Left colon (tissue), 2 donors: ENCODE results near the gene SV2A. TPM values are rescaled to one million over a fixed set of nuclear protein-coding genes. Genes with fewer than 3 reads are reported as not detected.
"Not testable (repeated sequence)": the region's sequence is repeated elsewhere in the genome, so short reads cannot be mapped to it uniquely, and the experiment has no call there.

Source experiments
- ATAC-seq: fragments of 200-7000 bp; cut with Tn5 transposase; one replicate; pipeline ENCODE4 v1.9.1; 2020; ENCODE audit warnings: mild to moderate bottlenecking, moderate library complexity
- DNase-seq, 2 donors: peaks; one replicate each; pipeline ENCODE4 v3.0.0-alpha.2; 2020
- intact Hi-C, 2 donors: fragments of 100-400 bp; cut with DNase I in 1 of 2; cut with micrococcal nuclease in 1 of 2; formaldehyde crosslinking; loops; one replicate each; pipeline versions ENCODE4 v1.11.2 to v1.14.0; 2022; cut with DNase I, micrococcal nuclease
- total RNA-seq, 2 donors: library from RNA; stranded (reverse); fragmentation: NEBNext Ultra II Directional; extraction: Animal tissue kit (Norgen Biotek cat#: 25700); gene quantifications; one replicate each; pipeline ENCODE4 v1.2.1, GENCODE V29; 2021
- donor health status: DM: no; HTN: no; CAD: no.
- donor health status: DM: yes; HTN: yes; CAD: no.

Gene SV2A
- total RNA-seq, 2 donors from 2014 or later, result 1.1 to 1.4 TPM

DNA sequence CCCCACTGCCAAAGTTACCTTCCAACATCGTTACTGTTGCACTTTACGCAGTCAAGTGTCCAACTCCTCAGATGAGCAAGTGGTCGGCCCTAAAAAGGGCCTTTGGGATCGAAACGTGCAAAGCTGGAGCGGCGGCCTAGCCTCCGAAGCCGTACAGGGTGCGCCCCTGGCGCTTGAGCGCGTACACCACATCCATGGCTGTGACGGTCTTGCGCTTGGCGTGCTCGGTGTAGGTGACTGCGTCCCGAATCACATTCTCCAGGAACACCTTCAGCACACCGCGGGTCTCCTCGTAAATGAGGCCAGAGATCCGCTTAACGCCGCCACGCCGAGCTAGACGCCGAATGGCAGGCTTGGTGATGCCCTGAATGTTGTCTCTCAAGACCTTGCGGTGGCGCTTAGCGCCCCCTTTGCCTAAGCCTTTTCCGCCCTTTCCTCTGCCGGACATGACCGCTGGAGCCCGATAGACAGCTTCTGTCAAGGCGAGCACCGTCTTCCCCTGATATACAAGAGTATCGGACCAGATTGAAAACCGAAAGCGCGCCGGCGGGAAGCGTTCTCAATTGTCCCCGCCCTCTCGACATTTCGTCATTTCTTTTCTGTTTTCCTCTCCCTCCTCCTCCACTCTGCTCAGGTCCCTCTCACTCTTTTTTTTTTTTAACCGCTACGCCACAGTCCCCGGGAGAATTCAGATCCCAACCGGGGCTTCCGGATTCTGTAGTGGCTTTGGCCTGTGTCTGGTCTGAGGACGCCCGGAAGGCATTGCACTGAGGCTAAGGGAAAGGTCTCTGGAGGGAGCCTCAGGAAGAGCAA lies 56.8 kb downstream of the SV2A start:
- peak; percentile 79 for ATAC-seq
- intact Hi-C loops, DNase-seq: not testable (repeated sequence)

DNA sequence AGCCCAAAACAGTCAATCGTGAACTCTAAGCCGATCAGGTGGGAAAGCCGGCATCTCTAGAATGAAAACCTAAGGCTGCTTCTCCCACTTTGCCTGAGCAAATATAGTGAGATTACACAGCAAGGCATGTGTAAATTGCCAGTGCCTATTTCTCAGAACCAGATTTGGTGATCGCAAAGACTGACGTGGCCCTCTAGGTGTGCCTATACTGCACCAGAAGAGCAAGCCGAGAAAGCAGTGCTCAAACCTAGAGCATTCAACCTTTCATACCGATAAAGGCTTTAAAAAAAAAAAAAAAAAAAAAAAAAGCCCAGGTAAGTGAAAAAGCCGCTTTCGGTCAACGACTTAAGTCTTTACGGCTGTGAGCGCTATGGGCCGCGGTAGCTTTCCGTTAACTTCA lies 57.4 kb downstream of the SV2A start:
- peak; percentile 20 for ATAC-seq
- DNase-seq, intact Hi-C loops: not testable (repeated sequence)

Other genes with a start within 250 kb of the SV2A start
- 1 to 10 TPM in 1 of 2 donors, not detected in 1; 3.5 TPM for gene FCGR1A, start 135.2 kb downstream of the SV2A start, total RNA-seq
- gene BOLA1, start 18.3 kb downstream of the SV2A start, total RNA-seq, result 10 to 100 TPM; 11.0 to 12.6 TPM
- gene SF3B4, start 10.0 kb upstream of the SV2A start, total RNA-seq, result 10 to 100 TPM; 51.4 to 58.0 TPM
- gene MTMR11, start 19.0 kb upstream of the SV2A start, total RNA-seq, result 100 to 1,000 TPM; 176 to 247 TPM
- gene OTUD7B, start 92.9 kb upstream of the SV2A start, total RNA-seq, result 10 to 100 TPM; 35.3 to 53.6 TPM
- 10 to 100 TPM; 27.3 to 32.0 TPM for gene VPS45, start 149.9 kb upstream of the SV2A start, total RNA-seq
- gene PLEKHO1, start 232.1 kb upstream of the SV2A start, total RNA-seq, result 10 to 100 TPM in 1 of 2 donors, 1 to 10 TPM in 1; 4.8 to 43.0 TPM